ENCODE data around the gene TPSD1. TPM values are rescaled to one million over a fixed set of nuclear protein-coding genes. Genes with fewer than 3 reads are reported as not detected.

The TPSD1 gene
- total RNA-seq, 1 donor from 2014 or later = not detected

DNA sequence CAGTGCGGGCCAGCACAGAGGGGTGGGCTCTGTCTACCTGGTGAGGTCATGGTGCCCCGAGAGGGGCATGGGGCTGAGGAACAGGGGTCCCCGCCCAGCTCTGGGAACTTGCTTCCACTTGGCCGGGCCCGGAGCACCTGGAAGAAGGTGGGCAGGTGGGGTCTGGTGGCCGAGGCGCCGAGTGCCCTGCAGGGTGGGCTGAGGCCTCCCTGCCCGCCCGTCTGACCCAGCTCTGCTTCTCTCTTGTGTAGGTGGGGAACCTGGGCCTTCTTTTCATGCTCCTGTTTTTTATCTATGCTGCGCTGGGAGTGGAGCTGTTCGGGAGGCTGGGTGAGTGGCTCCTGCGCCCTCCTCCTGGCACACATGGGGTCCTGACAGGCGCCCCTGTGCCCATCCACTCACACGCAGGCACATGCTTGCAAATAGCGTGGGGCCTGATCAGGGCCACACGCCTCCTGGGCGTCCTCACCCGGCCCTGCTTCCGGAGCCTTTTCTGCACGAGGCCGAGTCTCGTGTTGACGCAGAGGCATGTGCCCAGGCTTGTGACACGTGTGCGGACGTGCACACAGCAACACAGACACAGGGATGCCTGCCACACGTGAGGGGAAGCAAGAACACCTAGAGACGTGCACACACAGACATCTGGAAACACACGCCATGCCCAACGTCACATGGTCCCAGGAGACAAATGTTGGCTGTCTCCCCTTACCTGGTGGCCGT is 39.0 kb upstream of the TPSD1 start:
- no peak for DNase-seq (ENCODE audit: low read depth)
- TF ChIP-seq, protein P1, sequence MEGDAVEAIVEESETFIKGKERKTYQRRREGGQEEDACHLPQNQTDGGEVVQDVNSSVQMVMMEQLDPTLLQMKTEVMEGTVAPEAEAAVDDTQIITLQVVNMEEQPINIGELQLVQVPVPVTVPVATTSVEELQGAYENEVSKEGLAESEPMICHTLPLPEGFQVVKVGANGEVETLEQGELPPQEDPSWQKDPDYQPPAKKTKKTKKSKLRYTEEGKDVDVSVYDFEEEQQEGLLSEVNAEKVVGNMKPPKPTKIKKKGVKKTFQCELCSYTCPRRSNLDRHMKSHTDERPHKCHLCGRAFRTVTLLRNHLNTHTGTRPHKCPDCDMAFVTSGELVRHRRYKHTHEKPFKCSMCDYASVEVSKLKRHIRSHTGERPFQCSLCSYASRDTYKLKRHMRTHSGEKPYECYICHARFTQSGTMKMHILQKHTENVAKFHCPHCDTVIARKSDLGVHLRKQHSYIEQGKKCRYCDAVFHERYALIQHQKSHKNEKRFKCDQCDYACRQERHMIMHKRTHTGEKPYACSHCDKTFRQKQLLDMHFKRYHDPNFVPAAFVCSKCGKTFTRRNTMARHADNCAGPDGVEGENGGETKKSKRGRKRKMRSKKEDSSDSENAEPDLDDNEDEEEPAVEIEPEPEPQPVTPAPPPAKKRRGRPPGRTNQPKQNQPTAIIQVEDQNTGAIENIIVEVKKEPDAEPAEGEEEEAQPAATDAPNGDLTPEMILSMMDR (conservative IDR thresholded peaks at IDR 0.05; ENCODE audit: low read depth, low read length) = no peak
- H3K4me3 ChIP-seq (ENCODE audit: low read depth, low read length) = no peak overlapping the region

DNA sequence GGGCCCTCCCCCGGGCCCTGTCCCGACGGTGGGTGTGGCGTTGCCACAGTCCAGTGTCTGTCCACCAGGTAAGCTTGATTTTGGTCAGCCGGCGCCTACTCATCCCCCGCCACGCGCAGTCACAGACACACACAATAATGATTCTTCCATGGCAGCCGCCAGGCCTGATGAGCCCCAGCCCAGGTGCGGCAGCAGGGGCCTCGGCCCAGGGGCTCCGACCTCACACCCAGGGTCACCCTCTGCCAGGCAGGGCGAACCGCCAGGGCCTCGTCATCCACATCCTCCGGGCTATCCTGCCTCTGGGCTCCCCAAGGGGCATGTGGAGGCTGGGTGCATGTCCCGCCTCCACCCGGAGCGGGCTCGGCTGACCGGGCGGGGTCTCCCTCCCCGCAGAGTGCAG is 38.3 kb upstream of the TPSD1 start:
- H3K4me3 ChIP-seq (ENCODE audit: low read depth, low read length) = no peak overlapping the region
- TF ChIP-seq, protein P1 (conservative IDR thresholded peaks at IDR 0.05; ENCODE audit: low read depth, low read length) = no peak
- no peak for DNase-seq (ENCODE audit: low read depth)

DNA sequence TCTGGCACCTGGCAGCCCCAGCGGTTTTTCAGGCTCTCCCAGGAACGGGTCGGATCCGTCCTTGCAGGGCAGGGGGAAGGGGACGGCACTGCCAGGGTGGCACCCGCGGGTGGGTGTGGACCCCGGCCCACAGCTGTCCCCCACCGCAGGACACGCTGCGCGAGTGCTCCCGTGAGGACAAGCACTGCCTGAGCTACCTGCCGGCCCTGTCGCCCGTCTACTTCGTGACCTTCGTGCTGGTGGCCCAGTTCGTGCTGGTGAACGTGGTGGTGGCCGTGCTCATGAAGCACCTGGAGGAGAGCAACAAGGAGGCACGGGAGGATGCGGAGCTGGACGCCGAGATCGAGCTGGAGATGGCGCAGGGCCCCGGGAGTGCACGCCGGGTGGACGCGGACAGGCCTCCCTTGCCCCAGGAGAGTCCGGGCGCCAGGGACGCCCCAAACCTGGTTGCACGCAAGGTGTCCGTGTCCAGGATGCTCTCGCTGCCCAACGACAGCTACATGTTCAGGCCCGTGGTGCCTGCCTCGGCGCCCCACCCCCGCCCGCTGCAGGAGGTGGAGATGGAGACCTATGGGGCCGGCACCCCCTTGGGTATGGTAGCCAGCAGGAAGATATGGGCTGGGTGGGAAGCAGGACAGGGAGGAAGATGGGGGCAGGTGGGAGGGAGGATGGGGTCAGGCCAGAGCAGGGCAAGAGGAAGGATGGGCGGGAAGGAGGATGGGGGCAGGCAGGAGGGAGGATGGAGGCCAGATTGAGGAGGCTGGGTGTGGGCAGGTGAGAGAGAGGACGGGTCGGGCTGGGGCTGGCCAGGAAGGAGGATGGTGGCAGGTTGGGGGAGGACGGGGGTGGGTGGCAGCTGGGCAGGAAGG is 37.6 kb upstream of the TPSD1 start:
- H3K4me3 ChIP-seq (ENCODE audit: low read depth, low read length) = no peak overlapping the region
- no peak for DNase-seq (ENCODE audit: low read depth)
- TF ChIP-seq, protein P1 (conservative IDR thresholded peaks at IDR 0.05; ENCODE audit: low read depth, low read length) = no peak

DNA sequence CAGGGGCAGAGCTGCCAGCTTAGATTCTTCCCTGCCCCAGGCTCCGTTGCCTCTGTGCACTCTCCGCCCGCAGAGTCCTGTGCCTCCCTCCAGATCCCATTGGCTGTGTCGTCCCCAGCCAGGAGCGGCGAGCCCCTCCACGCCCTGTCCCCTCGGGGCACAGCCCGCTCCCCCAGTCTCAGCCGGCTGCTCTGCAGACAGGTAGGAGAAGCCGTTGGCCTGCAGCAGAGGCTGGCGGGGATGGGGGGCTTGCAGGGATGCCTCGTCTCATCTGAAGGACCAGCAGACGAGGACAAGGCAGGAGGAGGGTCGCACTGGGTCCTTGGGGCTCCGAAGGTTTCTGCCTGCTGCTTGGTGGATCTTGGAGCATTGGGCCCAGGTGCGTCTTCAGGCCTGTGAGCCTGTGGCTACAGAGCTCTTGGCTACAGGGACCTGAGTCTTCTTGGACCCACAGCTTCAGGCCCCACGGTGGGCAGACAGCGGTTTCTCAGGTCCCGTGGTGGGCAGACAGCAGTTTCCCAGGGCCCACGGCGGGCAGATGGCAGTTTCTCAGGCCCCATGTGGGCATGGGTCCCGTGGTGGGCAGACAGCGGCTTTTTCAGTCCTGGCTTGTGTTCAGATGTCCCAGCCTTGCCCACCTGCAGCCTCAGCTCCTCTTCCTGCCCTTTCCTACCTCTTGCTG is 36.8 kb upstream of the TPSD1 start:
- DNase-seq (ENCODE audit: low read depth) = no peak
- H3K4me3 ChIP-seq (ENCODE audit: low read depth, low read length) = no peak overlapping the region
- TF ChIP-seq, protein P1 (conservative IDR thresholded peaks at IDR 0.05; ENCODE audit: low read depth, low read length) = no peak

DNA sequence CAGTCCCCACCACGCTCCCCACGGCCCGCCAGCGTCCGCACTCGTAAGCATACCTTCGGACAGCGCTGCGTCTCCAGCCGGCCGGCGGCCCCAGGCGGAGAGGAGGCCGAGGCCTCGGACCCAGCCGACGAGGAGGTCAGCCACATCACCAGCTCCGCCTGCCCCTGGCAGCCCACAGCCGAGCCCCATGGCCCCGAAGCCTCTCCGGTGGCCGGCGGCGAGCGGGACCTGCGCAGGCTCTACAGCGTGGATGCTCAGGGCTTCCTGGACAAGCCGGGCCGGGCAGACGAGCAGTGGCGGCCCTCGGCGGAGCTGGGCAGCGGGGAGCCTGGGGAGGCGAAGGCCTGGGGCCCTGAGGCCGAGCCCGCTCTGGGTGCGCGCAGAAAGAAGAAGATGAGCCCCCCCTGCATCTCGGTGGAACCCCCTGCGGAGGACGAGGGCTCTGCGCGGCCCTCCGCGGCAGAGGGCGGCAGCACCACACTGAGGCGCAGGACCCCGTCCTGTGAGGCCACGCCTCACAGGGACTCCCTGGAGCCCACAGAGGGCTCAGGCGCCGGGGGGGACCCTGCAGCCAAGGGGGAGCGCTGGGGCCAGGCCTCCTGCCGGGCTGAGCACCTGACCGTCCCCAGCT is 35.7 kb upstream of the TPSD1 start:
- TF ChIP-seq, protein P1 (conservative IDR thresholded peaks at IDR 0.05; ENCODE audit: low read depth, low read length) = no peak
- no peak for DNase-seq (ENCODE audit: low read depth)
- no peak overlapping the region for H3K4me3 ChIP-seq (ENCODE audit: low read depth, low read length)

DNA sequence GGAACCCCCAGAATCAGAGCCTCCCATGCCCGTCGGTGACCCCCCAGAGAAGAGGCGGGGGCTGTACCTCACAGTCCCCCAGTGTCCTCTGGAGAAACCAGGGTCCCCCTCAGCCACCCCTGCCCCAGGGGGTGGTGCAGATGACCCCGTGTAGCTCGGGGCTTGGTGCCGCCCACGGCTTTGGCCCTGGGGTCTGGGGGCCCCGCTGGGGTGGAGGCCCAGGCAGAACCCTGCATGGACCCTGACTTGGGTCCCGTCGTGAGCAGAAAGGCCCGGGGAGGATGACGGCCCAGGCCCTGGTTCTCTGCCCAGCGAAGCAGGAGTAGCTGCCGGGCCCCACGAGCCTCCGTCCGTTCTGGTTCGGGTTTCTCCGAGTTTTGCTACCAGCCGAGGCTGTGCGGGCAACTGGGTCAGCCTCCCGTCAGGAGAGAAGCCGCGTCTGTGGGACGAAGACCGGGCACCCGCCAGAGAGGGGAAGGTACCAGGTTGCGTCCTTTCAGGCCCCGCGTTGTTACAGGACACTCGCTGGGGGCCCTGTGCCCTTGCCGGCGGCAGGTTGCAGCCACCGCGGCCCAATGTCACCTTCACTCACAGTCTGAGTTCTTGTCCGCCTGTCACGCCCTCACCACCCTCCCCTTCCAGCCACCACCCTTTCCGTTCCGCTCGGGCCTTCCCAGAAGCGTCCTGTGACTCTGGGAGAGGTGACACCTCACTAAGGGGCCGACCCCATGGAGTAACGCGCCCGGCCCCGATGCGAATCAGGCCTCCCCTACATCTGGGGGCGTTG is 34.8 kb upstream of the TPSD1 start:
- TF ChIP-seq, protein P1 (conservative IDR thresholded peaks at IDR 0.05; ENCODE audit: low read depth, low read length) = no peak
- no peak for DNase-seq (ENCODE audit: low read depth)
- H3K4me3 ChIP-seq (ENCODE audit: low read depth, low read length) = no peak overlapping the region
